Kasumi-1 (cell line): ENCODE measurements around the gene PLA2G2C.

Experiments used
- DNase-seq, 2 experiments: peaks; one replicate each; lab custom pipeline; 2025; lab: John Stamatoyannopoulos, UW

PLA2G2C gene

GRCh38 chr1:20183616-20184271 is 2.6 kb downstream of the PLA2G2C start:
- DNase-seq: no peak

DNA sequence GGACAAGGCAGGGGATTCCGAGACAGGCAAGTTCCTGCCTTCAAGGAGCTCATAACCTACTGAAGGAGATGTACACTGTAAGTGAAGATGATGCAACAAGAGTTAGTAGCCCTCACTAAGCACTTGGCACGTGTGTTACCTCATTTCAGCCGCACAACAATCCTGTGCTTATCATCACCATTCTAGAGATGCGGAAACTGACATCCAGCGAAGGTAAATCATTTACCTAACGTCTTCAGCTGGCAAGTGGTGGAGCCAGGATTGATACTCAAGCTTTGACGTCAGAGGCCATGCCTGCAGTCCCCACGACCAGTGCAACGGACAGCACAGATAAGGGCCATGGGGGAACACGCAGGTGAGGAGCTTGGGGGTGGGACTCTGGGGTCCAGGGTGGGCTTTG is 3.3 kb downstream of the PLA2G2C start:
- DNase-seq: no peak

GRCh38 chr1:20182415-20182814 is 3.9 kb downstream of the PLA2G2C start:
- DNase-seq: no peak

GRCh38 chr1:20180844-20181207 is 5.5 kb downstream of the PLA2G2C start:
- DNase-seq: no peak

- no peak for DNase-seq
Observed at GRCh38 chr1:20180129-20180843, 6.0 kb downstream of the PLA2G2C start.

DNA sequence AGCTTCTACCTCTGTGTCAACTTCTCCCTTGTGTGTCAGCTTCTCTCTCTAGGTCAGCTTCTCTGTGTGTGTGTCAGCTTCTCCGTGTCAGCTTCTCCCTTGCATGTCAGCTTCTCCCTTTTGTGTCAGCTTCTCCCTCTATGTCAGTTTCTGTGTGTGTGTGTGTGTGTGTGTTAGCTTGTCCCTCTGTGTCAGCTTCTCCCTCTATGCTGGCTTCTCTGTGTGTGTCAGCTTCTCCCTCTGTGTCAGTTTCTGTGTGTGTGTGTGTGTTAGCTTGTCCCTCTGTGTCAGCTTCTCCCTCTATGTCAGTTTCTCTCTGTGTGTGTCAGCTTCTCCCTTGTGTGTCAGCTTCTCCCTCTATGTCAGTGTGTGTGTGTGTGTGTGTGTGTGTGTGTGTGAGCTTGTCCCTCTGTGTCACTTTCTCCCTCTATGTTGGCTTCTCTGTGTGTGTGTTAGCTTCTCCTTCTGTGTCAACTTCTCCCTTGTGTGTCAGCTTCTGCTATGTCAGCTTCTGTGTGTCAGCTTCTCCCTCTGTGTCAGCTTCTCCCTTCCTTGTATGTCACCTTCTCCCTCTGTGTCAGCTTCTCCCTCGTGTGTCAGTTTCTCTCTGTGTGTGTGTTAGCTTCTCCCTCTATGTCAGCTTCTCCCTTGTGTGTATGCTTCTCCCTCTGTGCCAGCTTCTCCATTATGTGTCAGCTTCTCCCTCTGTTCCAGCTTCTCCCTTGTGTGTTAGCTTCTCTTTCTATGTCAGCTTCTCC is 6.8 kb downstream of the PLA2G2C start:
- DNase-seq: no peak

DNA sequence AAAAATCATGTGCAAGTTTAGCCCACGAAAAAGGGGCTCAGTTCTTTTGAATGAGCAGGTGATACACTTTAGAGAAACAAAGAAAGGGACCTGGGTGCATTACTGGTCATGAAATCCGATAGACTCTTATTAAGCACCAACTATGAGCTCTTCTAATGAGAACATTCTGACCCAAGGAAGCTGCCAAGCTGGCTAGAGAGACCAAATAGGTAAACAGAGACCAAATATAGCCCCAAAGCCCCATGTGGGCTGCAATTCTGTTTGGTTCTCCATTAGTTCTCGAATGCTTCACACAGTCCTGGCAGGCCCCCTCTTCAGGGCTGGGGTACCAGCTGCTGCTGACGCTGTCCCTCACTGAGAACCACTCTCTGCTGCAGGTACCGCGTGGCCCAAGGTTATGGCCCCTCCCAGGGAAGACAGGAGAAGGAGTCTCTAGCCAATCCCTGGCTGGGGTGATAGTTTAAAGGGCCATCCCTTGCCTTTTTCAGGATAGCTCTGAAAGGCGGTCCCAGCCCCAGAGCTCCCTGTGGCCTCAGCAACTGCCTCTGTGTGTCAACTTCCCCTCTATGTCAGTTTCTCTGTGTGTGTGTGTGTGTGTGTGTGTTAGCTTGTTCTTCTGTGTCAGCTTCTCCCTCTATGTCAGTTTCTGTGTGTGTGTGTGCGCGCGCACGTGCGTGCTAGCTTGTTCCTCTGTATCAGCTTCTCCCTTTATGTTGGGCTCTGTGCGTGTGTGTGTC is 7.5 kb downstream of the PLA2G2C start:
- DNase-seq: peak; percentile 75 to 78

- peak; percentile 76 to 82 for DNase-seq
Observed at GRCh38 chr1:20174937-20175666, 11.2 kb downstream of the PLA2G2C start.

GRCh38 chr1:20172033-20172590 is 14.2 kb downstream of the PLA2G2C start:
- no peak for DNase-seq

GRCh38 chr1:20169932-20170331 is 16.4 kb downstream of the PLA2G2C start:
- no peak for DNase-seq

DNA sequence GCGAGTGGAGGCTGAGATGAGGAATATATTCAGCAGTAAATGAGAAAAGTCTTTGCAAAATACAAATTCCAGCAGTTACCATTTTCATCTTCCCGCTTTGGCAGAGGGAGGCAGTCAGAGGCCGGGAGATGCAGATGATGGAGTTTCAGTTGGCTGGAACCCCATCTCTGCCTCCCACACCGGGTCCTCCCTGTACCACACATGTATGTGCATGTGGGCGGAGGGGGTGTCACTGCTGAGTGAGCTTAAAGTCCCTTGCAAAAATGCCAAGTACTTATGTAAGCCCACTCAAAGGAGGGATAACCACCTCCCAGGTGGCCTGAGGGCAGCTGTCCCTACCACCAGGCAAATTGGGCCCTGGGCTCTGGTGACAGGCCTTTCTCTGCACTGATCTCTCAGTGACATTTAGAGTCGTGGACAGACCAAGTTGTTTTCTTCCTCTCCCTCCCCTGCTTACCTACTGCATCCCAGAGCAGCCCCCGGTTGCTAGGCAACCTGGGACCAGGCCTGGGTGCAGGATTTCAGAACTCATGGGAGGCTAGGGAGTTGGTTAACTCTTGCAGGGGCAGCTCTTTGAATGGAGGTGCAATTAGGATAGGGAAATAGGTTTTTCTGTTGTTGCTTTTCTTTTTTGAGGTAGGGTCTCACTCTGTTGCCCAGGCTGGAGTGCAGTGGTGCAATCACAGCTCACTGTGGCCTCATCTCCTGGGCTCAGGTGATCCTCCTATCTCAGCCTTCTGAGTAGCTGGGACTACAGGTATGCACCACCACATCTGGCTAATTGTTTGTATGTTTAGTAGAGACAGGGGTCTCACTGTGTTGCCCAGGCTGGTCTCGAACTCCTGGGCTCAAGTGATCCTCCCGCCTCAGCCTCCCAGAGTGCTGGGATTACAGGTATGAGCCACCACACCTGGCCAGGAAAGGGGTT is 17.5 kb downstream of the PLA2G2C start:
- DNase-seq: no peak

GRCh38 chr1:20167126-20167525 is 19.2 kb downstream of the PLA2G2C start:
- DNase-seq: no peak

- peak; percentile 67 to 71 for DNase-seq
Observed at GRCh38 chr1:20166051-20166450, 20.3 kb downstream of the PLA2G2C start.

GRCh38 chr1:20165522-20165951 is 20.8 kb downstream of the PLA2G2C start:
- DNase-seq: peak; percentile 82 to 84

- peak; percentile 95 to 96 for DNase-seq
Observed at GRCh38 chr1:20164694-20165202, 21.6 kb downstream of the PLA2G2C start.

GRCh38 chr1:20160034-20160433 is 26.3 kb downstream of the PLA2G2C start:
- no peak for DNase-seq

DNA sequence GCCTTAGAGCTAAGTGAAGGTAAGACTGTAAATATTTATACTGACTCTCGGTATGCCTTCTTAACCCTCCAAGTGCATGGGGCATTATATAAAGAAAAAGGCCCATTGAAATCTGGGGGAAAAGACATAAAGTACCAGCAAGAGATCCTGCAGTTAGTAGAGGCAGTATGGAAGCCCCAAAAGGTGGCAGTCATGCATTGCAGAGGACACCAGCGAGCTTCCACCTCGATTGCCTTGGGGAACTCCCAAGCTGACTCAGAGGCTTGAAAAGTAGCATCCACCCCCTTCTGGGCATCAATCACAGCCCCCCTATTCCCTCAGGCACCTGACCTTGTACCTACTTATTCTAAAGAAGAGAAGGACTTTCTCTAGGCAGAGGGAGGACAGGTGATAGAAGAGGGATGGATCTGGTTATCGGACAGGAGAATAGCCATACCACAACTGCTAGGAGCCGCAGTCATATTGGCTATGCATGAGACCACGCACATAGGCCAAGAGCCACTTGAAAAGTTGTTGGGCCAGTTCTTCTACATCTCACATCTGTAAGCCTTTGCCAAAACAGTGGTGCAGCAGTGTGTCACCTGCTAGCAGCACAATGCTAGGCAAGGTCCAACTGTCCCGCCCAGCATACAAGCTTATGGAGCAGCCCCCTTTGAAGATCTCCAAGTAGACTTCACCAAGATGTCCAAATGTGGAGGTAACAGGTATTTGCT is 27.8 kb downstream of the PLA2G2C start:
- DNase-seq: no peak

DNA sequence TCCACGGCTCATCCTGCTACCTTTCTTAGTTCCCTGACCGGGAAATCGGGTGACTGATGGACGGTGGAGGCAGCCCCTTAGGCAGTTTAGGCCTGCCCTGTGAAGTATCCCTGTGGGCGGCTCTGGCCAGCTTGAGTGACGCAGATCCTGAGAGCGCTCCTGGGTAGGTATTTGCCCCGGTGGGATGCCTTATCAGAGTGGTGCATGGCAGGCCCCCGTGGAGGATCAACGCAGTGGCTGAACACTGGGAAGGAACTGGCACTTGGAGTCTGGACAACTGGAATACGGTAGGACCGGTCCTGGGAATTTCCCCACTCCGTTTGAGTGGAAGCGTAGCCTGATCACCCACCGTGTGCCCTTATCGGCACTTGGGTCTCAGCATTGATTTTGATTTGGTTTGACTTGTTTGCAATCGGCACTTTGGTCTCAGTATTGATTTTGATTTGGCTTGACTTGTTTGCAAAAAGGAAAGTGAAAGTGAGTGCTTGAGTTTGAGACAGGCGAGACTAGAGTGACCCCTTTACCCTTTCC is 32.0 kb downstream of the PLA2G2C start:
- DNase-seq: no peak

GRCh38 chr1:20153000-20153418 is 33.3 kb downstream of the PLA2G2C start:
- DNase-seq: peak; percentile 49 to 66
